BE2C (cell line): ENCODE measurements around the gene ERBIN.

ENCODE experiments used
- DNase-seq: peaks from one replicate; pipeline ENCODE4 v3.0.0-alpha.2; 2020
- H3K27me3 ChIP-seq: fragments of 250-450 bp; sonication (Bioruptor Pico); 2 replicates; pipeline ENCODE4 v1.5.1; 2020; ENCODE audit warnings: mild to moderate bottlenecking
- H3K36me3 ChIP-seq: fragments of 250-450 bp; sonication (Bioruptor Pico); 2 replicates; pipeline ENCODE4 v1.5.1; 2020; ENCODE audit warnings: mild to moderate bottlenecking
- H3K4me1 ChIP-seq: fragments of 250-450 bp; sonication (Bioruptor Pico); 2 replicates; pipeline ENCODE4 v1.5.1; 2020
- H3K4me3 ChIP-seq: 2 replicates; pipeline ENCODE4 v1.5.1; 2011; ENCODE audit warnings: low read depth, low read length
- H3K9me3 ChIP-seq: fragments of 250-450 bp; sonication (Bioruptor Pico); 2 replicates; pipeline ENCODE4 v1.5.1; 2020
- CTCF ChIP-seq: IDR thresholded peaks from 2 replicates; pipeline ENCODE4 v1.5.1; 2012; ENCODE audit warnings: mild to moderate bottlenecking, low read depth, low read length

Gene ERBIN

GRCh38 chr5:65943771-65944170, 17.4 kb downstream of the ERBIN start:
- no peak for TF ChIP-seq CTCF

GRCh38 chr5:65946198-65946745, 19.9 kb downstream of the ERBIN start:
- Histone ChIP-seq H3K9me3 (no peaks in the 10 kb centered on the region), H3K4me1 (no peaks in the 10 kb centered on the region)

More at GRCh38 chr5:65943771-65944170, 17.4 kb downstream of the ERBIN start:
- H3K36me3 ChIP-seq: no peaks in the 10 kb centered on the region
- H3K27me3 ChIP-seq: no peaks in the 10 kb centered on the region
- H3K4me3 ChIP-seq: no peak overlapping the region
- H3K4me1 ChIP-seq: no peaks in the 10 kb centered on the region
- no peaks in the 10 kb centered on the region for H3K9me3 ChIP-seq
- no peak for DNase-seq

GRCh38 chr5:65948115-65948747, 21.9 kb downstream of the ERBIN start:
- H3K4me3 ChIP-seq: no peak overlapping the region
- H3K4me1 ChIP-seq: no peaks in the 10 kb centered on the region
- H3K36me3 ChIP-seq: no peaks in the 10 kb centered on the region
- no peak for TF ChIP-seq CTCF
- DNase-seq: no peak
- H3K27me3 ChIP-seq: no peaks in the 10 kb centered on the region
- no peaks in the 10 kb centered on the region for H3K9me3 ChIP-seq

More at GRCh38 chr5:65946198-65946745, 19.9 kb downstream of the ERBIN start:
- no peak for DNase-seq
- TF ChIP-seq CTCF: no peak
- no peaks in the 10 kb centered on the region for H3K36me3 ChIP-seq
- H3K27me3 ChIP-seq: no peaks in the 10 kb centered on the region
- H3K4me3 ChIP-seq: no peak overlapping the region

- Histone ChIP-seq H3K4me1 (no peaks in the 10 kb centered on the region), H3K36me3 (no peaks in the 10 kb centered on the region), H3K9me3 (no peaks in the 10 kb centered on the region), H3K4me3 (no peak overlapping the region), H3K27me3 (no peaks in the 10 kb centered on the region)
- no peak for TF ChIP-seq CTCF
- no peak for DNase-seq
Observed at GRCh38 chr5:65951330-65951729, 25.0 kb downstream of the ERBIN start.

- no peak for DNase-seq
- Histone ChIP-seq H3K27me3 (no peaks in the 10 kb centered on the region), H3K36me3 (no peaks in the 10 kb centered on the region), H3K4me1 (no peaks in the 10 kb centered on the region), H3K9me3 (no peaks in the 10 kb centered on the region), H3K4me3 (no peak overlapping the region)
- no peak for TF ChIP-seq CTCF
Observed at GRCh38 chr5:65952259-65952658, 25.9 kb downstream of the ERBIN start.

GRCh38 chr5:65954200-65954599, 27.8 kb downstream of the ERBIN start:
- Histone ChIP-seq H3K36me3 (no peaks in the 10 kb centered on the region), H3K9me3 (no peaks in the 10 kb centered on the region), H3K27me3 (no peaks in the 10 kb centered on the region), H3K4me3 (no peak overlapping the region), H3K4me1 (no peaks in the 10 kb centered on the region)
- DNase-seq: no peak
- TF ChIP-seq CTCF: no peak
